ENCODE data around the gene SHANK3.

SHANK3 gene

GRCh38 chr22:50699756-50700386 lies 27.2 kb downstream of the SHANK3 start:
- no peak for DNase-seq

- DNase-seq, result no peak
Measured at GRCh38 chr22:50700387-50701075, 27.9 kb downstream of the SHANK3 start.

- no peak for DNase-seq
Measured at GRCh38 chr22:50701076-50701419, 28.4 kb downstream of the SHANK3 start.

- DNase-seq, result no peak
Measured at GRCh38 chr22:50701428-50702154, 29.0 kb downstream of the SHANK3 start.

GRCh38 chr22:50702261-50702671 lies 29.6 kb downstream of the SHANK3 start:
- DNase-seq, result no peak

DNA sequence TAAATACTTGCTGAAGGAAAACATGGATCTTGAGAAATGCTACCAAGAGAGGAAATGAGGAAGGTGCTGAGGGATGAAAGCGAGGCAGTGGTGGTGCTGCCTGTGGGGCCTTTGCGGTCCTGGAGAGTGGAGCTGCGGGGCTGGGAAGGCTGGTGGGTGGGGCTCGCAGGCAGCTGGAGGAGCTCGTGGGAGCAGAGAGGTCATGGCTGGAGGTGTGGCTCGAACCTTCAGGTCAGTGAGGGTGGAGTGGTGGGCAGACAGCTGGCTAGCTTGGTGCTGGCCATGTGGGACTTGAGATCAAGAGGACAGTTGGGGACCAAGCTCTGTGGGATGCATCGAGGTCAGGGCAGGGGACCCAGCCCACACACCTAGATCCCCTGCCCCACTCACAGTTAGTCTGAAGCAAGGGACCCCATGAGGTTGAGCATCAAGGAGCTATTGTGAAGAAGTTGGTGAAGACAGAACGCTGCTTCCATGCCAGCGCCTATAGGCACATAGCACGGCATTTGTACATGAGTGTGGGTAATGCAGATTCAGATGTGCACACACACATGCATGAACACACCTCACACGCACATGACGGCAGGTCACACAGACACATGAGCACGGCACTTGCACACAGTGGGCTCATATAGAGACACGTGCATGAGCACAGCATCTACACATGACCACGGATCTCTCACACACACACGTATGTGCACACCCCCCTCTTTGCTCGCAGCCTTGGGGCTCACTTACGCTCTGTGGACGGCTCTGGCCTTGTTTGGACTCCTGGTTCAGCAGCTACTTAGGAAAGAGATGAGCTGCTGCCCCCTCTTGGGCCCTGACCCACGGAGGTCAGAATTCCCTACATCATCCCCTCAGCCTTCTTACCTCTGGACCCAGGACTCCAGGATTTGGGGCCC lies 30.4 kb downstream of the SHANK3 start:
- no peak for DNase-seq

DNA sequence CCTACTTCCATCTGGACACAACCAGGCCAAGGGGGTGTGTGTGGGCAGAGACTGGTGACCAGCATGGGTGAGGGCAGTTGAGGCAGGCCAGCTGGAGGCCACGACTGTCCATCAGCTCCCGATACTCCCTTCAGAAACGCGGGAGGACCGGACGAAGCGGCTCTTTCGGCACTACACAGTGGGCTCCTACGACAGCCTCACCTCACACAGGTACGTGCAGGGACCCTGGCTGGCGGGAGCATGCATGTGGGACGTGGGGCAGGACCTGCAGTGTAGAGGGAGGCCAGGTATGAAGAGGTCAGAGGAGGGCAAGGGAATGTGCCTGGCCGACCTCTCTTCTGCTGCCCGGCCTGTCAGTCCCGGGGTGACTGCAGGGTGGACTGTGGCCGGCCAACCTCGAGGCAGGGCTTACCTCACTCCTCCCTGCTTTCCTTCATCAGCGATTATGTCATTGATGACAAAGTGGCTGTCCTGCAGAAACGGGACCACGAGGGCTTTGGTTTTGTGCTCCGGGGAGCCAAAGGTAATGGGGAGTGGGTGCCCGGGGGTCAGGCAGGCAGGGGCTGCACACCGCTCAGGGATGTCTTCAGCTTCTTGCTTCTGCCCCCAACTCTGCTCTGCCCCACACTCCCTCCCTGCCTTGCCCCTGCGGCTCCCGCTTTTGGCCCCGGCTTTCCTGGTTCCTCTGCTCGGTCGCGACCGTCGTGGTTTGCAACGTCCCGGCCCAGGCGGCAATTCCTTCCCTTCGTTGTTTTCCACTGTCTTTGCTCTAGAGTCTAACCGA lies 31.3 kb downstream of the SHANK3 start:
- DNase-seq, result no peak

GRCh38 chr22:50704510-50705218 lies 32.0 kb downstream of the SHANK3 start:
- DNase-seq, result no peak

GRCh38 chr22:50705219-50705691 lies 32.6 kb downstream of the SHANK3 start:
- DNase-seq, result peak; percentile 80

- DNase-seq, result no peak
Measured at GRCh38 chr22:50705851-50706351, 33.3 kb downstream of the SHANK3 start.

GRCh38 chr22:50706481-50707125 lies 34.0 kb downstream of the SHANK3 start:
- no peak for DNase-seq

- no peak for DNase-seq
Measured at GRCh38 chr22:50708474-50708873, 35.9 kb downstream of the SHANK3 start.

DNA sequence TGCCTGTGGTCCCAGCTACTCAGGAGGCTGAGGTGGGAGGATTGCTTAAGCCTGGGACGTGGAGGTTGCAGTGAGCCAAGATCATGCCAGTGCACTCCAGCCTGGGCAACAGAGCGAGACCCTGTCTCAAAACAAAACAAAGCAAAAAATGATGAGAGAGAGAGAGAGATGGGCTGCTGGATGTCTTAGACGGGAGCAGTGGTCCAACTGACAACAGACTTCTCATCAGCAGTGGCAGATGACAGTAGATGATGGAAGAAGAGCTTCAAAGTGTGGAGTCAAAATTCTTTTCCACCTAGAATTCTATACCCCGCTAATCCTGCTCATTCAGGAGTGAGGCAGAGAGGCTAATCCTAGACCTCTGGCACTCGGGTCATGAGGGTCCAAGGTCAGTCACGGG lies 36.4 kb downstream of the SHANK3 start:
- DNase-seq, result no peak

DNA sequence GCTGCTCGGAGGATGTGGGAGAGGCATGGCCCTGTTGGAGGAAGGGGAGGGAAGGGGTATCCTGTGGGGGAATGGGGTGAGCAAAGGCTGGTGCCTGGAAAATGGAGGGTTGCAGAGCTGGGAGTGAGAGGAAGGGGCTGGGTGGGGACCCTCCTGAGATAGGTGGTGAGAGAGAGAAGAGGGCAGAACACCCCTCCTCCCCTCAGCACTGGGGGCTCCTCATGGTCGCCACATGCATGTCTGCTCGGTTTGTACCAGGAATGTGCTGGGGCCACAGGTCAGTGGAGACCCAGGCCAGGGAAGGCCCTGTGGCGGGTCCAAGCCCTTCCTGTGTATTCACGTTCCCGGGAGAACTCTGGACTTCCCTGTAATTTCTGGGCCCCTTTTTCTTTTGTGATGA lies 37.6 kb downstream of the SHANK3 start:
- no peak for DNase-seq

- DNase-seq, result no peak
Measured at GRCh38 chr22:50710886-50711285, 38.3 kb downstream of the SHANK3 start.

GRCh38 chr22:50711446-50712340 lies 39.1 kb downstream of the SHANK3 start:
- no peak for DNase-seq

- no peak for DNase-seq
Measured at GRCh38 chr22:50712341-50713007, 39.9 kb downstream of the SHANK3 start.

DNA sequence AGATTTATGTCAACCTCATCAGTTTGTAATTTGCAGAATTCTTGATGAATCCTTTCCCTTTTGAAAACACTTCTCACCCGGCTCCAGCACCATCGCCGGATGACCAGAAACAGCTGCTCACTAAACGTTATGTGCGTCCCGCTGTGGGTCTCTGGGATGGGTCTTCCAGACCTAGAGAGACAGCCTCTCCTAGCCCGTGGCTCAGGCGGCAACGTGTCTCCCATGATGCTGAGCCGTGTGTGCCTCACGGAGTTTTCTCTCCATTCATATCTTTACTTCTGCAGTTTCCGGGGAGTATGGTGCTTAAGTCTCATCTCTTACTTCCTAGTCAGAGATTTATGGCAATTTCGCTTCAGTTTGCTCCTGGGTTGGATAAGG lies 40.4 kb downstream of the SHANK3 start:
- DNase-seq, result no peak

DNA sequence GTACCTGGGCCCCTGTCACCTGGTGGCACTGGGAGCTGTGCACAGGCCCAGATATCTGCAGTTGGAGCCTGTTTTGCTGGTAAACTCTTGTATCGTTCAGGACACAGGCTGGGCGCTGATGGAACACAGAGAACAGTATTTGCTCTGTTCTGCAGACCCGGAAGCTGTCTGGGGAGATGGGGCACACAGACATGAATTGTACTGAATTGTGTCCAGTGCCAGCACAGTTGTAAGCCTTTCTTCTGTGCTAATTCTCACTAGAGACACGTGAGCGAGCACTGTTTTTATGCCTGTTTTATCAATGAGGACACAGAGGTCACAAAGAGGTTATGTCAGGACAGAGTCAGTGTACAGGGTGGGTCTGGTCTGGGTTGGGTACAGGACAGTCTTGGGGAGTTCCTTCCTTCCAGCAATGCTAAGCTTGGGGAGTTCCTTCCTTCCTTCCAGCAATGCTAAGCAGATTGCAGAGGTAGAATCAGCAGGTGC lies 41.0 kb downstream of the SHANK3 start:
- no peak for DNase-seq

Measured in fibroblast of skin of abdomen (primary cell).